HG03575 (cell line): ENCODE measurements around the gene AGTR1.

Experiments used
- ATAC-seq: cut with Tn5 transposase; IDR thresholded peaks from one replicate; pipeline ENCODE4 v1.9.1; 2021; ENCODE audit not compliant: unreplicated experiment, insufficient number of reproducible peaks, low FRiP score; ENCODE audit errors: extremely low read depth

Gene AGTR1

GRCh38 chr3:148791920-148792319 lies 94.2 kb downstream of the AGTR1 start:
- no peak for ATAC-seq

- ATAC-seq = no peak
Observed at GRCh38 chr3:148792516-148792915, 94.8 kb downstream of the AGTR1 start.
